Heart right ventricle (tissue), 16 donors: ENCODE results near the gene TMEM223. TPM values are rescaled to one million over a fixed set of nuclear protein-coding genes. Genes with fewer than 3 reads are reported as not detected.
A peak's percentile ranks its signal among the peaks of the same experiment; 100 is the strongest.
"Not testable (repeated sequence)": the region's sequence is repeated elsewhere in the genome, so short reads cannot be mapped to it uniquely, and the experiment has no call there.

Source experiments
- ATAC-seq, 8 donors: fragments of 200-7000 bp; cut with Tn5 transposase; one replicate each; pipeline ENCODE4 v1.9.1; 2020; ENCODE audit warnings: mild to moderate bottlenecking in 8 of 8, moderate library complexity in 8 of 8, moderate number of reproducible peaks in 1 of 8
- DNase-seq, 2 donors: peaks; one replicate each; pipeline ENCODE4 v3.0.0-alpha.2; 2020
- H3K27ac ChIP-seq, 10 donors: fragments of 200-600 bp; sonication (generic) in 2 of 10; one replicate each; pipeline versions ENCODE4 v1.5.0 to v1.8.0; 2020 to 2022; ENCODE audit warnings: mild to moderate bottlenecking in 3 of 10
- H3K27me3 ChIP-seq, 7 donors: fragments of 200-600 bp; one replicate each; pipeline ENCODE4 v1.8.0; 2021 to 2022; ENCODE audit warnings: mild to moderate bottlenecking in 2 of 7
- H3K36me3 ChIP-seq, 9 donors: fragments of 200-600 bp; sonication (generic) in 1 of 9; one replicate each; pipeline versions ENCODE4 v1.5.0 to v1.8.0; 2020 to 2022; ENCODE audit warnings: mild to moderate bottlenecking in 2 of 9
- H3K4me1 ChIP-seq, 9 donors: fragments of 200-600 bp; sonication (generic) in 1 of 9; one replicate each; pipeline versions ENCODE4 v1.5.0 to v1.8.0; 2020 to 2022; ENCODE audit warnings: mild to moderate bottlenecking in 4 of 9
- H3K4me3 ChIP-seq, 10 donors: fragments of 200-600 bp; sonication (generic) in 2 of 10; one replicate each; pipeline versions ENCODE4 v1.5.0 to v1.8.0; 2020 to 2022; ENCODE audit warnings: mild to moderate bottlenecking in 7 of 10, moderate library complexity in 2 of 10
- H3K9me3 ChIP-seq, 11 donors: fragments of 200-600 bp in 10 of 11; sonication (generic) in 2 of 11; one replicate each; pipeline versions ENCODE4 v1.5.0 to v1.8.0; 2013 to 2022; ENCODE audit warnings: mild to moderate bottlenecking in 2 of 11, control low read depth in 1 of 11, moderate library complexity in 1 of 11
- CTCF ChIP-seq, 9 donors: fragments of 200-600 bp; sonication (generic) in 2 of 9; IDR thresholded peaks; one replicate each; pipeline versions ENCODE4 v1.5.0 to v1.8.0; 2021 to 2022; ENCODE audit warnings: antibody characterized with exemption in 9 of 9, mild to moderate bottlenecking in 5 of 9, moderate library complexity in 1 of 9
- WGBS, 2 donors: extraction: QIAGEN DNeasy Blood & Tissue Kit; methylation state at CpG; one replicate each; pipeline ENCODE4 v1.1.7; 2013; ENCODE audit warnings: inconsistent platforms in 1 of 2; 5-methylcytosine and 5-hydroxymethylcytosine counted together
- intact Hi-C, 10 donors: fragments of 100-400 bp; cut with DNase I; formaldehyde crosslinking; loops; one replicate each; pipeline versions ENCODE4 v1.11.1 to v1.14.2; 2022
- long read RNA-seq, 3 donors: library from polyadenylated mRNA; unstranded; transcript quantifications; one replicate each; pipeline ENCODE4 v2.0.0, GENCODE V29; 2020 to 2021
- polyA plus RNA-seq, 2 donors: library from polyadenylated mRNA; stranded (reverse); fragments of 200-250 nt; gene quantifications; one replicate each; pipeline ENCODE4 v1.2.3, GENCODE V29; 2013
- total RNA-seq, 10 donors: library from RNA; stranded (reverse); fragmentation: NEBNext Ultra II Directional in 3 of 10; extraction: Animal tissue kit (Norgen Biotek cat#: 25700) in 3 of 10; gene quantifications; one replicate each; pipeline versions ENCODE4 v1.2.1 to v1.2.4, GENCODE V29; 2021 to 2023
- donor health status: Arrhythmogenic right ventricular cardiomyopathy.
- donor health status: ischemic (EF 13 %, LVEDD 7.1; RV severe dilation, severe dysfunction).
- donor health status: healthy with polysubstance abuse.
- donor health status: DM: no; HTN: yes; CAD: no.
- donor health status: DM: no; HTN: no; CAD: no.
- donor health status: ischemic (EF 25% LVEDD 6.9; RV normal size, moderate dysfunction).
- donor health status: ischemic (EF 25% LVEDD 5.7; RV mildly dilated, moderate dysfunction).
- donor health status: healthy.
- donor health status: DM: yes; HTN: yes; CAD: no.
- donor health status: Ischemic cardiomyopathy.
- donor health status: ischemic (EF 35%, LVEDD 5.7; RV mildly dilated, moderate dysfunction).
- donor health status: nonischemic (EF 11% LVEDD 7.7; RV severe dilation, severe dysfunction).
- donor health status: DM: yes; HTN: yes; CAD: no.
- donor health status: PGD.
- donor health status: ischemic (EF 29% LVEDD 5.4; RV normal size, mild dysfunction).
- donor health status: nonischemic (EF 23%, LVEDD 6.1; RV moderate dilation, normal function).

The TMEM223 gene
- total RNA-seq (10 to 100 TPM; 21.9 to 28.6 (median 23.5) TPM), polyA plus RNA-seq (10 to 100 TPM; 30.9 to 75.3 TPM)
- long read RNA-seq, donor 1, transcript TMEM223-201 (2 exons, 1,288 nt) = major isoform, 26 of 38 reads
- long read RNA-seq, donor 1, partial matches to known transcripts = 1 of 38 reads
- long read RNA-seq, donor 1, other reads (novel, unspliced or antisense) = 8 of 38 reads
- long read RNA-seq, donor 2, transcript TMEM223-201 (2 exons, 1,288 nt) = major isoform, 45 of 53 reads
- long read RNA-seq, donor 2, partial matches to known transcripts = 0 of 53 reads
- long read RNA-seq, donor 2, other reads (novel, unspliced or antisense) = 5 of 53 reads
- long read RNA-seq, donor 3, transcript TMEM223-201 (2 exons, 1,288 nt) = major isoform, 7 of 10 reads
- long read RNA-seq, donor 3, partial matches to known transcripts = 0 of 10 reads
- long read RNA-seq, donor 3, other reads (novel, unspliced or antisense) = 2 of 10 reads

- H3K4me1 ChIP-seq = peaks cover 9 to 55% (median 48%) of the 10 kb centered on the region in 9 donors
- ATAC-seq (peak; percentile 86 to 93 (median 90)), DNase-seq (peak; percentile 90 to 92)
- TF ChIP-seq CTCF (IDR thresholded peaks at IDR 0.05) = peak in 6 of 9 donors; percentile 12 to 41 (median 30)
- intact Hi-C loops = loop anchor here in 4 of 10 donors (5.0 kb wide), 2 partner anchors 41 to 46 kb away; partner anchors contain the start of genes STX5 (in 3 of the 4), TEX54 (in 3 of the 4) and WDR74 (in 1 of the 4)
- H3K36me3 ChIP-seq = peaks cover 0 to 72% (median 50%) of the 10 kb centered on the region in 9 donors
- no peaks in the 10 kb centered on the region for H3K27me3 ChIP-seq
- H3K4me3 ChIP-seq = peak within 1 kb of the TSS; percentile 67 to 97 (median 92)
- H3K27ac ChIP-seq = peak within 1 kb of the TSS; percentile 39 to 97 (median 93)
- 0 to 1% methylated on average over 58 of the region's 58 CpGs for WGBS, 2 donors
- H3K9me3 ChIP-seq = no peaks in the 10 kb centered on the region
Observed at GRCh38 chr11:62791501-62792201, at the start of gene TMEM223. Gene TMEM223, minus strand, starts transcription at chr11:62792006. Its CDS starts 12 bp downstream, at chr11:62791994.

GRCh38 chr11:62840721-62841360, 49.0 kb upstream of the TMEM223 start:
- peak overlapping the region; percentile 63 to 99 (median 78) for H3K4me3 ChIP-seq
- not testable (repeated sequence) for H3K9me3 ChIP-seq, H3K27me3 ChIP-seq
- H3K36me3 ChIP-seq = peaks cover 0 to 22% (median 5%) of the 10 kb centered on the region in 9 donors
- WGBS, 2 donors = 1% methylated on average over 41 of the region's 41 CpGs
- peak overlapping the region; percentile 92 to 98 (median 97) for H3K27ac ChIP-seq
- peak; percentile 58 to 61 for DNase-seq
- intact Hi-C loops = loop anchor here in 4 of 10 donors (2.0 to 5.0 kb wide), 4 partner anchors 14 to 134 kb away; partner anchors contain the start of genes BSCL2 (in 1 of the 4), GNG3 (in 1 of the 4), HNRNPUL2 (in 1 of the 4) and TMEM179B (in 1 of the 4)
- peaks cover 0 to 36% (median 24%) of the 10 kb centered on the region in 9 donors for H3K4me1 ChIP-seq
- peak in 7 of 8 donors; percentile 1 to 40 (median 12) for ATAC-seq

GRCh38 chr11:62839050-62839945, 47.5 kb upstream of the TMEM223 start, which contains the start of gene WDR74:
Gene WDR74, minus strand, starts transcription at chr11:62839590. Its CDS starts 20 bp downstream, at chr11:62839570.
- no peaks in the 10 kb centered on the region for H3K27me3 ChIP-seq
- ATAC-seq (peak; percentile 77 to 80 (median 79)), DNase-seq (peak; percentile 93)
- no peaks in the 10 kb centered on the region for H3K9me3 ChIP-seq
- H3K36me3 ChIP-seq = peaks cover 0 to 37% (median 20%) of the 10 kb centered on the region in 9 donors
- H3K27ac ChIP-seq = peak within 1 kb of the TSS; percentile 92 to 98 (median 97)
- H3K4me3 ChIP-seq = peak within 1 kb of the TSS; percentile 63 to 99 (median 78)
- TF ChIP-seq CTCF (IDR thresholded peaks at IDR 0.05) = no peak
- peaks cover 0 to 39% (median 24%) of the 10 kb centered on the region in 9 donors for H3K4me1 ChIP-seq
- intact Hi-C loops = loop anchor here in 5 of 10 donors (2.0 to 10.0 kb wide), 5 partner anchors 34 to 234 kb away; partner anchors contain the start of genes MTA2 (in 1 of the 5), NXF1 (in 1 of the 5), TMEM179B (in 1 of the 5) and TMEM223 (in 1 of the 5)
- WGBS, 2 donors = 0 to 1% methylated on average over 62 of the region's 62 CpGs
